GM18498 (cell line): ENCODE results near the gene TMEM120A.
"Not testable (repeated sequence)": the region's sequence is repeated elsewhere in the genome, so short reads cannot be mapped to it uniquely, and the experiment has no call there.

Source experiments
- ATAC-seq: cut with Tn5 transposase; IDR thresholded peaks from one replicate; pipeline ENCODE4 v1.9.1; 2021; ENCODE audit warnings: mild to moderate bottlenecking, moderate library complexity; ENCODE audit not compliant: unreplicated experiment

TMEM120A gene

GRCh38 chr7:75994388-75995051, at the start of gene TMEM120A:
TSS of gene TMEM120A (minus strand) at chr7:75994595. CDS start at chr7:75994570, 25 bp downstream.
- peak; percentile 98 for ATAC-seq

- ATAC-seq: no peak
Observed at GRCh38 chr7:76040126-76040525, 45.7 kb upstream of the TMEM120A start.

GRCh38 chr7:76037310-76037709, 42.9 kb upstream of the TMEM120A start:
- no peak for ATAC-seq

- no peak for ATAC-seq
Observed at GRCh38 chr7:76031964-76032363, 37.6 kb upstream of the TMEM120A start.

GRCh38 chr7:76029682-76030081, 35.3 kb upstream of the TMEM120A start:
- ATAC-seq: not testable (repeated sequence)

- ATAC-seq: no peak
Observed at GRCh38 chr7:76023002-76023401, 28.6 kb upstream of the TMEM120A start.

GRCh38 chr7:76022026-76022780, 27.8 kb upstream of the TMEM120A start:
- no peak for ATAC-seq

- no peak for ATAC-seq
Observed at GRCh38 chr7:76020031-76020714, 25.8 kb upstream of the TMEM120A start.

- not testable (repeated sequence) for ATAC-seq
Observed at GRCh38 chr7:76018520-76018919, 24.1 kb upstream of the TMEM120A start.

GRCh38 chr7:76016191-76016947, 22.0 kb upstream of the TMEM120A start:
- ATAC-seq: no peak

- no peak for ATAC-seq
Observed at GRCh38 chr7:76011442-76011861, 17.1 kb upstream of the TMEM120A start.

GRCh38 chr7:76009672-76010600, 15.5 kb upstream of the TMEM120A start:
- no peak for ATAC-seq

- ATAC-seq: no peak
Observed at GRCh38 chr7:76008156-76008687, 13.8 kb upstream of the TMEM120A start.

- not testable (repeated sequence) for ATAC-seq
Observed at GRCh38 chr7:76005004-76005403, 10.6 kb upstream of the TMEM120A start.

- no peak for ATAC-seq
Observed at GRCh38 chr7:76003351-76003750, 9.0 kb upstream of the TMEM120A start.

- no peak for ATAC-seq
Observed at GRCh38 chr7:76002822-76003221, 8.4 kb upstream of the TMEM120A start.

GRCh38 chr7:76002139-76002538, 7.7 kb upstream of the TMEM120A start:
- no peak for ATAC-seq

- no peak for ATAC-seq
Observed at GRCh38 chr7:76000566-76000965, 6.2 kb upstream of the TMEM120A start.

GRCh38 chr7:75998038-75998437, 3.6 kb upstream of the TMEM120A start:
- ATAC-seq: no peak

- ATAC-seq: no peak
Observed at GRCh38 chr7:75996476-75996875, 2.1 kb upstream of the TMEM120A start.
